Activated CD8-positive, alpha-beta T cell treated with anti-CD3 and anti-CD28 coated beads for 36 hours (primary cell): Measurements from ENCODE around the gene MAPK8. TPM values are rescaled to one million over a fixed set of nuclear protein-coding genes. Genes with fewer than 3 reads are reported as not detected.

Experiments used
- ATAC-seq: fragments of 200-7000 bp; cut with Tn5 transposase; one replicate; pipeline ENCODE4 v1.10.0; 2021; ENCODE audit warnings: mild to moderate bottlenecking, moderate library complexity
- CTCF ChIA-PET: fragments of 350-600 bp; sonication (Branson Sonifier 250); formaldehyde crosslinking; loops from one replicate; lab custom pipeline; 2021; ENCODE audit warnings: antibody characterized with exemption; lab: Charles Lee
- POLR2A ChIA-PET: fragments of 350-600 bp; sonication (Branson Sonifier 250); formaldehyde crosslinking; loops from one replicate; lab custom pipeline; 2021; ENCODE audit warnings: antibody characterized with exemption; lab: Charles Lee
- DNase-seq: peaks from one replicate; pipeline ENCODE4 v3.0.0-alpha.2; 2020
- H3K27ac Mint-ChIP-seq: one replicate; pipeline ENCODE4 v1.8.0; 2021; ENCODE audit warnings: mild to moderate bottlenecking, mixed read lengths
- H3K27me3 Mint-ChIP-seq: one replicate; pipeline ENCODE4 v1.8.0; 2021; ENCODE audit warnings: mixed read lengths
- H3K36me3 Mint-ChIP-seq: one replicate; pipeline ENCODE4 v1.8.0; 2021; ENCODE audit warnings: low read depth, mixed read lengths
- H3K4me1 Mint-ChIP-seq: one replicate; pipeline ENCODE4 v1.8.0; 2021; ENCODE audit warnings: low read depth, mixed read lengths
- H3K4me3 Mint-ChIP-seq: one replicate; pipeline ENCODE4 v1.8.0; 2021; ENCODE audit warnings: mild to moderate bottlenecking, moderate library complexity, mixed read lengths
- H3K9me3 Mint-ChIP-seq: one replicate; pipeline ENCODE4 v1.8.0; 2021; ENCODE audit warnings: mixed read lengths
- intact Hi-C: fragments of 100-400 bp; cut with micrococcal nuclease; formaldehyde crosslinking; loops from one replicate; pipeline ENCODE4 v1.10.0; 2022
- total RNA-seq, 2 experiments: library from RNA; stranded (reverse); gene quantifications; one replicate each; pipeline ENCODE4 v1.2.3, GENCODE V29; 2021
- TF ChIP-seq, protein P1 (sequence below): fragments of 200-600 bp; IDR thresholded peaks from one replicate; pipeline ENCODE4 v1.8.0; 2022; ENCODE audit warnings: antibody characterized with exemption, mild to moderate bottlenecking

MAPK8 gene
- total RNA-seq = 10 to 100 TPM; 40.5 to 41.1 TPM

DNA sequence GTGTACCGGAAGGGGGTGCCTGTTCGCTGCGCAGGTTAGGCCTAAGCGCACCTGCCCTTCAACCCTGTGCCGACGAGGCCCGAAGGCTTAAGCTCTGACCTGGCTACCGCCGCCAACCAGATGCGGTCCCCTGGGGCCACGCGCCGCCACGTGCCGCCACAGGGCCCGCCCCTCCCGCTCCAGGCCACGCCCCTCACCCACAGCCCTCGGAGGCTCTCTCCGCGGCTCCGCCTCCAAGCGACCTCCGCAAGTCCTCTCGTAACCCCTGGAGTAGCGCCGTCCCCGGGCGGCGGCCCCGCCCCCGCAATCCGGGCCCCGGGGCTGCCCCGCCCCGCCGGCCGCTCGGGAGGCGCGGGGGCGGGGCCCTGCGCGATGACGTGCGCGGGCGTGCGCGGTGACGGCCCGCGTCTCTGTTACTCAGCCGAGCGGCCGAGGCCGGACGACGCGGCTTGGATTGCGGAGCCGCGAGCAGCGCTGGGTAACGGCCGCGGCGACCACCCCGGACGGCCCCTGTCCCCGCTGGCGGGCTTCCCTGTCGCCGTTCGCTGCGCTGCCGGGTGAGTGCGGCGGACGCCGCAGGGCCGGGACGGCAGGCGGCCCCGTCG is at the start of gene MAPK8:
Gene MAPK8 (plus strand): TSS at position 413 of the 605 bp plus-strand sequence. CDS start 94,984 bp downstream, outside the sequence.
- Mint-ChIP-seq H3K36me3 (peaks cover 2% of the 10 kb centered on the region), H3K27ac (peak within 1 kb of the TSS; percentile 75), H3K9me3 (no peaks in the 10 kb centered on the region), H3K27me3 (no peaks in the 10 kb centered on the region), H3K4me3 (peak within 1 kb of the TSS; percentile 85), H3K4me1 (peaks cover 43% of the 10 kb centered on the region)
- ChIA-PET CTCF (no interaction called here), POLR2A (interaction anchor here (0.9 kb wide), 1 partner anchor 19 kb away, joined by 3 read pairs; no protein-coding TSS in a partner anchor)
- intact Hi-C loops = no loop called here
- TF ChIP-seq, protein P1, sequence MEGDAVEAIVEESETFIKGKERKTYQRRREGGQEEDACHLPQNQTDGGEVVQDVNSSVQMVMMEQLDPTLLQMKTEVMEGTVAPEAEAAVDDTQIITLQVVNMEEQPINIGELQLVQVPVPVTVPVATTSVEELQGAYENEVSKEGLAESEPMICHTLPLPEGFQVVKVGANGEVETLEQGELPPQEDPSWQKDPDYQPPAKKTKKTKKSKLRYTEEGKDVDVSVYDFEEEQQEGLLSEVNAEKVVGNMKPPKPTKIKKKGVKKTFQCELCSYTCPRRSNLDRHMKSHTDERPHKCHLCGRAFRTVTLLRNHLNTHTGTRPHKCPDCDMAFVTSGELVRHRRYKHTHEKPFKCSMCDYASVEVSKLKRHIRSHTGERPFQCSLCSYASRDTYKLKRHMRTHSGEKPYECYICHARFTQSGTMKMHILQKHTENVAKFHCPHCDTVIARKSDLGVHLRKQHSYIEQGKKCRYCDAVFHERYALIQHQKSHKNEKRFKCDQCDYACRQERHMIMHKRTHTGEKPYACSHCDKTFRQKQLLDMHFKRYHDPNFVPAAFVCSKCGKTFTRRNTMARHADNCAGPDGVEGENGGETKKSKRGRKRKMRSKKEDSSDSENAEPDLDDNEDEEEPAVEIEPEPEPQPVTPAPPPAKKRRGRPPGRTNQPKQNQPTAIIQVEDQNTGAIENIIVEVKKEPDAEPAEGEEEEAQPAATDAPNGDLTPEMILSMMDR = no peak
- DNase-seq = peak; percentile 91
- ATAC-seq = peak; percentile 91

DNA sequence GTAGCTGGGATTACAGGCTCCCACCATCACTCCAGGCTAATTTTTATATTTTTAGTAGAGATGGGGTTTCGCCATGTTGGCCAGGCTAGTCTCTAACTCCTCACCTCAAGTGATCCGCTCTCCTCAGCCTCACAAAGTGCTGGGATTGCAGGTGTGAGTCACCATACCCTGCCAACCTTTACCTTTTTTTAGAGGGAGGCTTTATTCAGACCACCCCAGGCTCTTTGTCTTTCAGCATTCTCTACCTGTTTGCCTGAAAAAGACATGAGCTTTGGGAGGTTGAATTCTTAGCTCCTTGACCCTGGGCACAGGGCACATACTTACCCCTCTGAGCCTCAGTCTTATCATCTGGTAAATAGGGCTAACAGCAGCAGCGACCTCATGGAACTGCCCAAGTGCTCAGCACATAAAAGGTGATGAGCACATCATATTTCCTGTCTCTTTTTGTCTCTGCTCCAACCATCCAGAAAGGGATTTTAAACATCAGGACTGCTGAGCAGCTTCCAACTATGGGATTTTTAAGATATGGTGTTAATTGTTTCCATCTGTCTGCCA is 49.0 kb upstream of the MAPK8 start:
- DNase-seq = no peak
- Mint-ChIP-seq H3K4me1 (no peaks in the 10 kb centered on the region), H3K4me3 (no peak overlapping the region), H3K9me3 (no peaks in the 10 kb centered on the region), H3K36me3 (no peaks in the 10 kb centered on the region), H3K27ac (no peak overlapping the region), H3K27me3 (peaks cover 7% of the 10 kb centered on the region)
- no peak for ATAC-seq
- TF ChIP-seq, protein P1 = no peak
- intact Hi-C loops = no loop called here
- ChIA-PET POLR2A (no interaction called here), CTCF (interaction anchor here (1.1 kb wide), 1 partner anchor 44 kb away, joined by 3 read pairs; no protein-coding TSS in a partner anchor)

DNA sequence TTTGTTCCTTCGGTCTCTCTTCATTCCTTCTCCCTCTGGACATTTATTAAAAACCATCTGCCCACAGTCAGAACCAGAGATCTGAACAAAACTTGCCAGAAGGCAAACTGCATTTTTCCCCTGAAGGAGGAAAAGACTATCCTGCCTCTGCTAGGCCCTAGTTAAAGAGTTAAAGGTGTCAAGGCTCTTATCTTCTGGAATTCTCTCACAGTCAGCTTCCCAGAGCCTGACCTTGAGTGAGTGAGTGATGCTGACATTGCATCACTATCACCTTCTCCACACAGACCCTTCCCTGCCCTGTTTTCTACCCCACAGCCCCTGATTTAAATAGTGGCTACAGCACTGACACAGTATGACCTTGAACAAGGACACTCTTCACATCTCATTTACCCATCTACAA is 48.4 kb upstream of the MAPK8 start:
- DNase-seq (no peak), ATAC-seq (no peak)
- intact Hi-C loops = no loop called here
- Mint-ChIP-seq H3K9me3 (no peaks in the 10 kb centered on the region), H3K36me3 (no peaks in the 10 kb centered on the region), H3K4me3 (no peak overlapping the region), H3K27ac (no peak overlapping the region), H3K27me3 (peaks cover 7% of the 10 kb centered on the region), H3K4me1 (no peaks in the 10 kb centered on the region)
- ChIA-PET POLR2A (no interaction called here), CTCF (interaction anchor here (1.1 kb wide), 1 partner anchor 45 kb away, joined by 3 read pairs; no protein-coding TSS in a partner anchor)
- TF ChIP-seq, protein P1 = no peak

DNA sequence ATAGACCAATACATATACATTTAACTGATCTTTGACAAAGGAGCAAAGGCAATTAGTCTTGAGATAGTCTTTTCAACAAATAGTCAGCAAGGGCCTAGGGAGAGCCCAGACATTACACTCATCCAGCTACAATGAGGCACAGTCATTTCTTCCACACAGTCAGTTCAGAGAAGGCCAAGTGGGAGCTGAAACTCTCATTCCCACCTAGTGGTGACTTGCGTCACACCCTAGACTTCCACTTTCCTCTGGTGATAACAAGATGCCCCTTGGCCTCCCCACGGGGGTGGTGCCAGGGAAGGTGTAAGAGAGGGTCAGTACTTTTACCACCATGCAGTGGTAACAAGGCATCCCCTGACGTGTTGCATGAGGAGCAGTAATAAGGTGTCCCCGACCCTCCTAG is 39.9 kb upstream of the MAPK8 start:
- POLR2A ChIA-PET = no interaction called here
- intact Hi-C loops = no loop called here
- DNase-seq (peak; percentile 10), ATAC-seq (no peak)
- H3K36me3 Mint-ChIP-seq = no peaks in the 10 kb centered on the region
- TF ChIP-seq, protein P1 = no peak
- H3K27me3 Mint-ChIP-seq = peaks cover 4% of the 10 kb centered on the region
- no peaks in the 10 kb centered on the region for H3K9me3 Mint-ChIP-seq
- no peak overlapping the region for H3K27ac Mint-ChIP-seq
- H3K4me1 Mint-ChIP-seq = no peaks in the 10 kb centered on the region
- no peak overlapping the region for H3K4me3 Mint-ChIP-seq
- CTCF ChIA-PET = no interaction called here

DNA sequence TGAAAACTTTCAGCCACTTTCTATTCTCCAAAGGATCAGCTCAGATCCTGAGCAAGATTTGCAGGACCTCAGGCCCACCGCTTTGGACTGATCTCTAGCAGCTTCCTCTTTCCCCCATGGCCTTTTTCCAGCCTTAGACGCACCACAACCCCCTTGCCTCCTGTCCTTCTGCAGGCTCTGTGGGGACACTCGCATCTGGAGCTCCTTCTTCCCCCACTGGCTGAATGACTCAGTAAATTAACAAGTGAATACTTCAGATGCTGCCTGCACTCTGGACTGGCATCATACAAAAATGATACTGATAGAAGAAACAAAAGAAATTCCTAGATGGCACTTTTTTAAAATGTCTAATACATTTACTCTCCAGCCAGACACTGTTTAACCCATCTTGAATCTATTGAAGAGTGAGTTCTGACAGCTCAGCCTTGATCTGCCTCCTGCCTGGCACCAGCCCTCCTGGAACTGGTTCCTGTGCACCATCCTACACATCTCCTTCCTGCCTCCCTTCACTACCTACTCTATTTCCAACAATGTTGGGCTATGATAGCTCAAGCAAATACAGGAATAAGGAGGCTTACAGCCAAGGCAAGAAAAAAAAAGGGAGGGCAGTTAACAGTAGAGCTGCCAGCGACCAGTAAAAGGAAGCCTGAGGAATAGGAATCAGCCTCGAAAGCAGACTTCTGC is 35.3 kb upstream of the MAPK8 start:
- intact Hi-C loops = no loop called here
- TF ChIP-seq, protein P1 = no peak
- H3K36me3 Mint-ChIP-seq = no peaks in the 10 kb centered on the region
- no peaks in the 10 kb centered on the region for H3K9me3 Mint-ChIP-seq
- peaks cover 4% of the 10 kb centered on the region for H3K27me3 Mint-ChIP-seq
- no peaks in the 10 kb centered on the region for H3K4me1 Mint-ChIP-seq
- ATAC-seq = no peak
- CTCF ChIA-PET = no interaction called here
- no peak overlapping the region for H3K27ac Mint-ChIP-seq
- no peak for DNase-seq
- POLR2A ChIA-PET = no interaction called here
- H3K4me3 Mint-ChIP-seq = no peak overlapping the region
